IMR-90 (cell line): Measurements from ENCODE around the gene BFSP1. TPM values are rescaled to one million over a fixed set of nuclear protein-coding genes. Genes with fewer than 3 reads are reported as not detected.

ENCODE experiments used
- ATAC-seq: fragments of 200-7000 bp; cut with Tn5 transposase; 2 replicates; pipeline ENCODE4 v1.9.1; 2020; ENCODE audit warnings: low read depth, mild to moderate bottlenecking, moderate library complexity
- BruUV-seq: library from RNA; stranded (reverse); fragments of 400-500 nt; replicated peaks from 2 replicates; lab custom pipeline; 2021; lab: Mats Ljungman, UMichigan
- CTCF ChIA-PET: fragments of 300-600 bp; formaldehyde crosslinking; extraction: SDS; loops from one replicate; lab custom pipeline; 2021; ENCODE audit warnings: antibody characterized with exemption; lab: Yijun Ruan, JAX
- POLR2A ChIA-PET: fragments of 300-600 bp; sonication (Branson Sonifier 250); formaldehyde crosslinking; loops from one replicate; lab custom pipeline; 2022; ENCODE audit warnings: antibody characterized with exemption; ENCODE audit not compliant: unreplicated experiment; lab: Charles Lee
- DNase-seq: peaks from one replicate; pipeline ENCODE4 v3.0.0; 2013
- H2AFZ ChIP-seq: replicated peaks from 2 replicates; pipeline ENCODE3; 2013; ENCODE audit warnings: low read length, mild to moderate bottlenecking; ENCODE audit not compliant: poor library complexity
- H2AK5ac ChIP-seq: 2 replicates; pipeline ENCODE4 v1.6.1; 2013; ENCODE audit warnings: low read depth, low read length, inconsistent platforms
- H2AK9ac ChIP-seq: replicated peaks from 2 replicates; pipeline ENCODE3; 2013; ENCODE audit warnings: mild to moderate bottlenecking, low read depth, low read length, moderate library complexity; ENCODE audit not compliant: poor library complexity
- H2BK120ac ChIP-seq: 2 replicates; pipeline ENCODE4 v1.6.1; 2013; ENCODE audit warnings: low read depth, low read length, inconsistent platforms
- H2BK15ac ChIP-seq: 3 replicates; pipeline ENCODE4 v1.6.1; 2013; ENCODE audit warnings: low read depth, low read length, inconsistent platforms
- H2BK20ac ChIP-seq: 2 replicates; pipeline ENCODE4 v1.6.1; 2013; ENCODE audit warnings: low read depth, mild to moderate bottlenecking, inconsistent platforms, low read length, moderate library complexity
- H2BK5ac ChIP-seq: 2 replicates; pipeline ENCODE4 v1.6.1; 2013; ENCODE audit warnings: mild to moderate bottlenecking, low read depth, low read length, inconsistent platforms; ENCODE audit not compliant: poor library complexity, severe bottlenecking
- H3K14ac ChIP-seq: replicated peaks from 2 replicates; pipeline ENCODE4 v1.6.1; 2013; ENCODE audit warnings: low read depth, low read length, inconsistent platforms
- H3K18ac ChIP-seq: 2 replicates; pipeline ENCODE4 v1.6.1; 2013; ENCODE audit warnings: low read depth, low read length, control low read depth
- H3K23ac ChIP-seq: 2 replicates; pipeline ENCODE4 v1.6.1; 2013; ENCODE audit warnings: low read depth, low read length, inconsistent platforms
- H3K27ac ChIP-seq: 2 replicates; pipeline ENCODE4 v1.5.1; 2013; ENCODE audit warnings: mild to moderate bottlenecking, control low read depth, low read length; ENCODE audit not compliant: insufficient read depth
- H3K27me3 ChIP-seq: 2 replicates; pipeline ENCODE4 v1.6.1; 2013; ENCODE audit warnings: low read length; ENCODE audit not compliant: control insufficient read depth, insufficient read depth
- H3K36me3 ChIP-seq: 2 replicates; pipeline ENCODE4 v1.6.1; 2013; ENCODE audit warnings: low read length, mixed read lengths; ENCODE audit not compliant: control insufficient read depth, insufficient read depth
- H3K4ac ChIP-seq: 2 replicates; pipeline ENCODE4 v1.6.1; 2013; ENCODE audit warnings: low read depth, low read length, inconsistent platforms
- H3K4me1 ChIP-seq: 2 replicates; pipeline ENCODE4 v1.6.1; 2013; ENCODE audit warnings: low read length, mixed read lengths; ENCODE audit not compliant: control insufficient read depth, insufficient read depth
- H3K4me2 ChIP-seq: 2 replicates; pipeline ENCODE4 v1.6.1; 2013; ENCODE audit warnings: low read depth, mild to moderate bottlenecking, control low read depth, low read length, moderate library complexity
- H3K4me3 ChIP-seq: 2 replicates; pipeline ENCODE4 v1.5.1; 2013; ENCODE audit warnings: low read depth, mild to moderate bottlenecking, control low read depth, low read length, moderate library complexity; ENCODE audit not compliant: insufficient read depth
- H3K56ac ChIP-seq: 2 replicates; pipeline ENCODE4 v1.6.1; 2013; ENCODE audit warnings: low read length, inconsistent platforms; ENCODE audit not compliant: insufficient read depth; ENCODE audit errors: extremely low read depth
- H3K79me1 ChIP-seq, 2 experiments: 2 replicates each; pipeline ENCODE4 v1.6.1; 2013; ENCODE audit warnings: low read length in 2 of 2, inconsistent platforms in 1 of 2, low read depth in 1 of 2
- H3K9ac ChIP-seq: 2 replicates; pipeline ENCODE4 v1.6.1; 2013; ENCODE audit warnings: low read depth, low read length, control low read depth
- H3K9me1 ChIP-seq: 2 replicates; pipeline ENCODE4 v1.6.1; 2013; ENCODE audit warnings: low read length, inconsistent platforms; ENCODE audit not compliant: insufficient read depth
- H3K9me3 ChIP-seq: 2 replicates; pipeline ENCODE4 v1.6.1; 2013; ENCODE audit warnings: low read length; ENCODE audit not compliant: control insufficient read depth, insufficient read depth
- H4K20me1 ChIP-seq: 2 replicates; pipeline ENCODE4 v1.6.1; 2013; ENCODE audit warnings: low read length, inconsistent platforms; ENCODE audit not compliant: insufficient read depth
- H4K5ac ChIP-seq: 2 replicates; pipeline ENCODE4 v1.6.1; 2013; ENCODE audit warnings: mild to moderate bottlenecking, low read depth, low read length, control low read depth
- H4K8ac ChIP-seq, 2 experiments: 2 replicates each; pipeline ENCODE4 v1.6.1; 2013; ENCODE audit warnings: low read depth in 2 of 2, low read length in 2 of 2, control low read depth in 1 of 2, inconsistent platforms in 1 of 2
- H4K91ac ChIP-seq: 2 replicates; pipeline ENCODE4 v1.6.1; 2013; ENCODE audit warnings: low read depth, low read length, inconsistent platforms; ENCODE audit not compliant: insufficient read depth
- CHD1 ChIP-seq: IDR thresholded peaks from 2 replicates; pipeline ENCODE4 v1.6.1; 2012; ENCODE audit warnings: low read depth, low read length, improper control_type of control experiment
- FOS ChIP-seq: fragments of 150-350 bp; IDR thresholded peaks from 2 replicates; pipeline ENCODE4 v1.6.1; 2016; ENCODE audit warnings: low read depth, low read length
- MAZ ChIP-seq: IDR thresholded peaks from 2 replicates; pipeline ENCODE4 v1.6.1; 2012; ENCODE audit warnings: low read depth, mild to moderate bottlenecking, low read length, improper control_type of control experiment, moderate library complexity, borderline replicate concordance
- MXI1 ChIP-seq: IDR thresholded peaks from 2 replicates; pipeline ENCODE4 v1.6.1; 2012; ENCODE audit warnings: low read depth, mild to moderate bottlenecking, low read length, moderate library complexity, borderline replicate concordance
- POLR2A ChIP-seq: IDR thresholded peaks from 2 replicates; pipeline ENCODE4 v1.6.1; 2012; ENCODE audit warnings: mild to moderate bottlenecking, low read depth, low read length
- RAD21 ChIP-seq: IDR thresholded peaks from 2 replicates; pipeline ENCODE4 v1.6.1; 2012; ENCODE audit warnings: low read length, improper control_type of control experiment
- RFX5 ChIP-seq: IDR thresholded peaks from 2 replicates; pipeline ENCODE4 v1.8.0; 2012; ENCODE audit warnings: low read depth, mild to moderate bottlenecking, low read length, moderate library complexity
- SMC3 ChIP-seq: fragments of 150-350 bp; IDR thresholded peaks from 2 replicates; pipeline ENCODE4 v1.6.1; 2016; ENCODE audit warnings: low read depth, mild to moderate bottlenecking, antibody characterized with exemption, low read length, moderate library complexity
- WGBS, 2 experiments: methylation state at CpG; one replicate each; pipeline versions ENCODE4 v1.1.5 to v1.1.7; 2013; ENCODE audit warnings: missing lambda C conversion rate in 2 of 2; ENCODE audit not compliant: insufficient read length in 1 of 2; ENCODE audit errors: extremely low coverage in 2 of 2; 5-methylcytosine and 5-hydroxymethylcytosine counted together
- dilution Hi-C: fragments of 300-500 bp; cut with HindIII; formaldehyde crosslinking; loops from one replicate; pipeline ENCODE4 v1.14.3; 2018; ENCODE audit warnings: low sequenced_read_pairs; ENCODE audit not compliant: unreplicated experiment
- in situ Hi-C: fragments of 300-500 bp; cut with MboI; formaldehyde crosslinking; loops from 3 replicates; pipeline ENCODE4 v1.14.3; 2019; ENCODE audit warnings: low sequenced_read_pairs, inconsistent platforms, mixed read lengths
- intact Hi-C: fragments of 100-400 bp; cut with micrococcal nuclease; formaldehyde crosslinking; loops from 2 replicates; pipeline ENCODE4 v1.10.0; 2022
- polyA plus RNA-seq, 3 experiments: library from polyadenylated mRNA; depleted of rRNA; stranded (reverse); fragments of >200 nt; gene quantifications; 2 replicates each; pipeline ENCODE4 v1.2.3, GENCODE V29; 2012; ENCODE audit warnings: low replicate concordance in 1 of 3
- total RNA-seq: library from RNA; depleted of rRNA; stranded (reverse); fragments of >200 nt; gene quantifications from 2 replicates; pipeline ENCODE4 v1.2.3, GENCODE V29; 2012
- TF ChIP-seq, protein P1 (sequence below): fragments of 150-350 bp; IDR thresholded peaks from 2 replicates; pipeline ENCODE4 v1.6.1; 2016; ENCODE audit warnings: low read depth, mild to moderate bottlenecking, low read length, moderate library complexity, borderline replicate concordance
- TF ChIP-seq, protein P2 (sequence below): fragments of 150-350 bp; IDR thresholded peaks from 2 replicates; pipeline ENCODE4 v1.6.1; 2017; ENCODE audit warnings: mild to moderate bottlenecking, antibody characterized with exemption, low read length, low read depth
- TF ChIP-seq, protein P3 (sequence below): conservative IDR thresholded peaks from 2 replicates; pipeline ENCODE4 v1.5.1; 2012; ENCODE audit warnings: mild to moderate bottlenecking, low read depth, low read length, improper control_type of control experiment

BFSP1 gene
- total and polyA plus RNA-seq, 2 of the 4 experiments (the other 2 are of a cell fraction): 1.1 to 2.0 TPM

DNA sequence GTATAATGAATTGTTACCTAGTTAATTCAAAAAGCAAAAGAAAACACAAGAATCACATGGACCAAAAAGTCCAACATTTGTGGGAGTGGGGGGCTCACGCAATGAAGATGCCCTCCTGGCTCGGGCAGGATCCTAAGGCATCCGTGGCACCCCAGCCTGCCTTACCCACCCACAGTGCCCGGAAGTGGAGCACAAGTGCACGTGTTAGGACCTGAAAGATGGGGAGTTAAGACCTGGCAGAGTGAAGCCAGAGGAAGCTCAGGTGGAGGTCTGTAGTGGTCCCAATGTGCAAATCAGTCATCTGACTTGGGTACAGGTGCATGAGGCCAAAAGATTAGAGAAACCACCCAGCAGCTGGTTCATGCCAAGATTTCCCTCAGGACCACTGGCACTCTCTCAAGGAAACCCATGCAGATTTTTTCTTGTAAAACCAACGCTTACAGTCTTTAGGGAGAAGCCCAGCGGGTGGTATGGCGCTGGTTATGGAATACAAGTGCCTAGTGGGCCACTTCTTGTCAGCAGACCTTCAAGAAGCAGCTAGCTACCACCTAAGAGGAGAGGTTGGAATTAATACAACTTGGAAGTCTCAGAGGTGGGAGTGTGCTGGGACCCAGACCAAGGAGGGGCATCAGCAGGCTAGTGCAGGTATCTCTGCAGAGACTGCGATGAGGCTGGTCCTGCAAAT lies 42.1 kb downstream of the BFSP1 start:
- no peak overlapping the region for H3K4me3 ChIP-seq
- H3K9me3 ChIP-seq: peaks cover 2% of the 10 kb centered on the region; the same call in 1 of the 2 replicates
- WGBS, 2 experiments: 33% methylated on average over 1 of the region's 9 CpGs; no CpG with 5 or more reads in 1 of the 2 experiments
- TF ChIP-seq CHD1 (no peak), RFX5 (no peak), MAZ (no peak), MXI1 (no peak), POLR2A (no peak), RAD21 (no peak), SMC3 (no peak), FOS (no peak)
- TF ChIP-seq, protein P1, sequence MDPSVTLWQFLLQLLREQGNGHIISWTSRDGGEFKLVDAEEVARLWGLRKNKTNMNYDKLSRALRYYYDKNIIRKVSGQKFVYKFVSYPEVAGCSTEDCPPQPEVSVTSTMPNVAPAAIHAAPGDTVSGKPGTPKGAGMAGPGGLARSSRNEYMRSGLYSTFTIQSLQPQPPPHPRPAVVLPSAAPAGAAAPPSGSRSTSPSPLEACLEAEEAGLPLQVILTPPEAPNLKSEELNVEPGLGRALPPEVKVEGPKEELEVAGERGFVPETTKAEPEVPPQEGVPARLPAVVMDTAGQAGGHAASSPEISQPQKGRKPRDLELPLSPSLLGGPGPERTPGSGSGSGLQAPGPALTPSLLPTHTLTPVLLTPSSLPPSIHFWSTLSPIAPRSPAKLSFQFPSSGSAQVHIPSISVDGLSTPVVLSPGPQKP: no peak
- TF ChIP-seq, protein P2, sequence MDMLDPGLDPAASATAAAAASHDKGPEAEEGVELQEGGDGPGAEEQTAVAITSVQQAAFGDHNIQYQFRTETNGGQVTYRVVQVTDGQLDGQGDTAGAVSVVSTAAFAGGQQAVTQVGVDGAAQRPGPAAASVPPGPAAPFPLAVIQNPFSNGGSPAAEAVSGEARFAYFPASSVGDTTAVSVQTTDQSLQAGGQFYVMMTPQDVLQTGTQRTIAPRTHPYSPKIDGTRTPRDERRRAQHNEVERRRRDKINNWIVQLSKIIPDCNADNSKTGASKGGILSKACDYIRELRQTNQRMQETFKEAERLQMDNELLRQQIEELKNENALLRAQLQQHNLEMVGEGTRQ: no peak
- TF ChIP-seq, protein P3, sequence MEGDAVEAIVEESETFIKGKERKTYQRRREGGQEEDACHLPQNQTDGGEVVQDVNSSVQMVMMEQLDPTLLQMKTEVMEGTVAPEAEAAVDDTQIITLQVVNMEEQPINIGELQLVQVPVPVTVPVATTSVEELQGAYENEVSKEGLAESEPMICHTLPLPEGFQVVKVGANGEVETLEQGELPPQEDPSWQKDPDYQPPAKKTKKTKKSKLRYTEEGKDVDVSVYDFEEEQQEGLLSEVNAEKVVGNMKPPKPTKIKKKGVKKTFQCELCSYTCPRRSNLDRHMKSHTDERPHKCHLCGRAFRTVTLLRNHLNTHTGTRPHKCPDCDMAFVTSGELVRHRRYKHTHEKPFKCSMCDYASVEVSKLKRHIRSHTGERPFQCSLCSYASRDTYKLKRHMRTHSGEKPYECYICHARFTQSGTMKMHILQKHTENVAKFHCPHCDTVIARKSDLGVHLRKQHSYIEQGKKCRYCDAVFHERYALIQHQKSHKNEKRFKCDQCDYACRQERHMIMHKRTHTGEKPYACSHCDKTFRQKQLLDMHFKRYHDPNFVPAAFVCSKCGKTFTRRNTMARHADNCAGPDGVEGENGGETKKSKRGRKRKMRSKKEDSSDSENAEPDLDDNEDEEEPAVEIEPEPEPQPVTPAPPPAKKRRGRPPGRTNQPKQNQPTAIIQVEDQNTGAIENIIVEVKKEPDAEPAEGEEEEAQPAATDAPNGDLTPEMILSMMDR: no peak
- no peak overlapping the region for H2AFZ ChIP-seq
- no peak overlapping the region for H2BK5ac ChIP-seq
- no peak overlapping the region for H2BK15ac ChIP-seq
- H3K36me3 ChIP-seq: no peaks in the 10 kb centered on the region
- H2AK9ac ChIP-seq: no peak overlapping the region
- no peak overlapping the region for H2BK120ac ChIP-seq
- ATAC-seq: no peak
- H3K9me1 ChIP-seq: no peaks in the 10 kb centered on the region
- H3K79me1 ChIP-seq: no peaks in the 10 kb centered on the region
- H2BK20ac ChIP-seq: no peak overlapping the region
- H3K9ac ChIP-seq: no peak overlapping the region
- no peak overlapping the region for H3K23ac ChIP-seq
- no peak overlapping the region for H3K56ac ChIP-seq
- no peak overlapping the region for H3K4ac ChIP-seq
- no peak overlapping the region for H3K18ac ChIP-seq
- no peak for DNase-seq
- H4K8ac ChIP-seq: no peak overlapping the region
- BruUV-seq: no TSS peak
- H3K4me2 ChIP-seq: no peak overlapping the region
- no peak overlapping the region for H4K91ac ChIP-seq
- intact Hi-C loops (no loop called here), dilution Hi-C loops (no loop called here), in situ Hi-C loops (no loop called here)
- peaks cover 44% of the 10 kb centered on the region for H3K27me3 ChIP-seq
- no peak overlapping the region for H2AK5ac ChIP-seq
- ChIA-PET POLR2A (no interaction called here), CTCF (interaction anchor here (0.6 kb wide), 2 partner anchors 9 to 71 kb away, joined by 3 read pairs; no protein-coding TSS in a partner anchor)
- H3K27ac ChIP-seq: no peak overlapping the region
- H3K14ac ChIP-seq: no peak overlapping the region
- H4K20me1 ChIP-seq: no peaks in the 10 kb centered on the region
- H4K5ac ChIP-seq: no peak overlapping the region
- H3K4me1 ChIP-seq: no peaks in the 10 kb centered on the region
